ENCODE measurements around the gene MCM8. TPM values are rescaled to one million over a fixed set of nuclear protein-coding genes. Genes with fewer than 3 reads are reported as not detected.

The MCM8 gene
- total RNA-seq, 2 experiments from 2014 or later: 43.7 to 58.2 TPM

DNA sequence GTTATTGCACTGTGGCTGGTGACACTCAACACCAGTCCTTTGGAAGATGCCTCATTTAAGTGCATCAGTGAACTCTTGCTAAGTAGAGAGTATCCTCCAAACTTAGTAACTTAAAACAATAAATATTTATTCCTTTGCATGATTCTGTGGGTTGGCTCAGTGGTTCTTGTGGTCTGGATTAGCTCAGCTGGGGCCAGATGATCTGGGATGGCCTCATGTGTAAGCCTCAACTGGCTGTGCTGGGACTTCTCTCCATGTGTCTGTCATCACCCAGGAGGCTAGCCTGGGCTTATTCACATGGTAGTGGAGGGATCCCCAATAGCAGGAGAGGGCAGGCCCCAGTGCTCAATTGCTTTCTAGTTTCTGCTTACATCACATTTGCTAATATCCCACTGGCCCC, 95.1 kb downstream of the MCM8 start:
- H3K79me2 ChIP-seq (ENCODE audit: insufficient read depth, low read depth, low read length): no peaks in the 10 kb centered on the region
- DNase-seq (ENCODE audit: low spot score): no peak
- H3K4me3 ChIP-seq (ENCODE audit: low read depth, low read length, poor library complexity, severe bottlenecking): no peak overlapping the region
- TF ChIP-seq CTCF (conservative IDR thresholded peaks at IDR 0.05; ENCODE audit: low read length): no peak
- TF ChIP-seq EZH2phosphoT487 (IDR thresholded peaks at IDR 0.05; ENCODE audit: borderline replicate concordance, low read depth, low read length): no peak
- CTCF ChIA-PET (ENCODE audit: unreplicated experiment): no interaction called here
- no peaks in the 10 kb centered on the region for H4K20me1 ChIP-seq (ENCODE audit: insufficient read depth, low read length)
- H2AFZ ChIP-seq (ENCODE audit: low read length): no peak overlapping the region
- H3K9me3 ChIP-seq (ENCODE audit: low read length): no peaks in the 10 kb centered on the region
- BruUV-seq (replicated peaks): no TSS peak
- H3K9me2 ChIP-seq (ENCODE audit: insufficient read depth, low read length): no peaks in the 10 kb centered on the region
- POLR2A ChIA-PET: no interaction called here
- intact Hi-C loops (cut with micrococcal nuclease; ENCODE audit: unreplicated experiment): no loop called here
- H3K4me1 ChIP-seq (ENCODE audit: insufficient read depth, low read length, poor library complexity, severe bottlenecking): no peaks in the 10 kb centered on the region
- H3K27ac ChIP-seq (ENCODE audit: low read depth, low read length, poor library complexity, severe bottlenecking): no peak overlapping the region
- no peak overlapping the region for H3K4me2 ChIP-seq (ENCODE audit: low read length)
- H3K36me3 ChIP-seq (ENCODE audit: insufficient read depth, low read length): peaks cover 18% of the 10 kb centered on the region

- H3K4me1 ChIP-seq (ENCODE audit: insufficient read depth, low read length, poor library complexity, severe bottlenecking): no peaks in the 10 kb centered on the region
- DNase-seq (ENCODE audit: low spot score): no peak
- no peaks in the 10 kb centered on the region for H3K9me3 ChIP-seq (ENCODE audit: low read length)
- no peaks in the 10 kb centered on the region for H3K9me2 ChIP-seq (ENCODE audit: insufficient read depth, low read length)
- H3K4me3 ChIP-seq (ENCODE audit: low read depth, low read length, poor library complexity, severe bottlenecking): no peak overlapping the region
- ChIA-PET POLR2A (interaction anchor here (0.7 kb wide), 1 partner anchor 42 kb away, joined by 3 read pairs; no protein-coding TSS in a partner anchor), CTCF (ENCODE audit: unreplicated experiment) (no interaction called here)
- H3K36me3 ChIP-seq (ENCODE audit: insufficient read depth, low read length): 0 out of 2 replicates have a peak, but pooled peaks cover 9% of the 10 kb centered on the region
- TF ChIP-seq EZH2phosphoT487 (IDR thresholded peaks at IDR 0.05; ENCODE audit: borderline replicate concordance, low read depth, low read length): no peak
- BruUV-seq (replicated peaks): no TSS peak
- intact Hi-C loops (cut with micrococcal nuclease; ENCODE audit: unreplicated experiment): no loop called here
- no peak overlapping the region for H3K4me2 ChIP-seq (ENCODE audit: low read length)
- no peak overlapping the region for H2AFZ ChIP-seq (ENCODE audit: low read length)
- H3K79me2 ChIP-seq (ENCODE audit: insufficient read depth, low read depth, low read length): no peaks in the 10 kb centered on the region
- H3K27ac ChIP-seq (ENCODE audit: low read depth, low read length, poor library complexity, severe bottlenecking): no peak overlapping the region
- no peaks in the 10 kb centered on the region for H4K20me1 ChIP-seq (ENCODE audit: insufficient read depth, low read length)
Observed at GRCh38 chr20:6046432-6046831, 96.0 kb downstream of the MCM8 start.

DNA sequence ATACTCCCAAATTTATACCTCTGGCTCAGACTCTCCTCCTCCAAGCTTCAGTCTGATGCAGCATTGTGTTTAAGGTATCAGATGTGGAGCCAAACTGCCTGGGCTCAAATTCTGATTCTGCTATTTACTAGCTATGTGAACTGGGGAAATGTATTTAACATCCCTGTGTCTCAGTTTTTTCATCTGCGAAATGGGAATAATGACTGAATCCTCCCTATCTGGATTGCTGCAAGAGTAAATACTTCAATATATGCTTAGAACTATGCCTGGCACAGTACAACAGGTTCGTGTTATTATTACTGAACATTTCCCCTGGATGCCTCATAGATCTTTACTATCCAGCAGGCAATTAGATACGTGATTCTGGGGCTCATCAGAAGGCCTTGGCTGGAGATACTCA, 97.9 kb downstream of the MCM8 start:
- ChIA-PET CTCF (ENCODE audit: unreplicated experiment) (no interaction called here), POLR2A (no interaction called here)
- Histone ChIP-seq H2AFZ (ENCODE audit: low read length) (no peak overlapping the region), H3K79me2 (ENCODE audit: insufficient read depth, low read depth, low read length) (no peaks in the 10 kb centered on the region), H3K9me2 (ENCODE audit: insufficient read depth, low read length) (no peaks in the 10 kb centered on the region), H3K4me3 (ENCODE audit: low read depth, low read length, poor library complexity, severe bottlenecking) (no peak overlapping the region), H3K27ac (ENCODE audit: low read depth, low read length, poor library complexity, severe bottlenecking) (no peak overlapping the region), H3K36me3 (ENCODE audit: insufficient read depth, low read length) (no peaks in the 10 kb centered on the region), H3K9me3 (ENCODE audit: low read length) (no peaks in the 10 kb centered on the region), H3K4me2 (ENCODE audit: low read length) (no peak overlapping the region), H4K20me1 (ENCODE audit: insufficient read depth, low read length) (no peaks in the 10 kb centered on the region), H3K4me1 (ENCODE audit: insufficient read depth, low read length, poor library complexity, severe bottlenecking) (no peaks in the 10 kb centered on the region)
- DNase-seq (ENCODE audit: low spot score): no peak
- no TSS peak for BruUV-seq (replicated peaks)
- intact Hi-C loops (cut with micrococcal nuclease; ENCODE audit: unreplicated experiment): no loop called here
- TF ChIP-seq CTCF (conservative IDR thresholded peaks at IDR 0.05; ENCODE audit: low read length): no peak
- no peak for TF ChIP-seq EZH2phosphoT487 (IDR thresholded peaks at IDR 0.05; ENCODE audit: borderline replicate concordance, low read depth, low read length)

Small RNA genes within 50 kb of the gene (small RNA-seq; reads per million reads assigned to genes)
- not detected for gene RF00019
- not detected for gene RN7SL498P

Other genes starting within 250 kb of the MCM8 start
- 19.4 and 29.6 TPM in 2 replicates for gene SHLD1, start 200.3 kb upstream of the MCM8 start, total RNA-seq (2014; rRNA removed; shearing (Covaris generic))
- gene SHLD1, start 200.3 kb upstream of the MCM8 start, total RNA-seq (2022): 31.2 and 31.5 TPM in 2 replicates
- not detected in 2 replicates for gene CHGB, start 39.1 kb upstream of the MCM8 start, total RNA-seq (2014; rRNA removed; shearing (Covaris generic))
- 0.17 TPM in 1 of 2 replicates, not detected in the other for gene CHGB, start 39.1 kb upstream of the MCM8 start, total RNA-seq (2022)
- 22.5 and 26.4 TPM in 2 replicates for gene TRMT6, start 119 bp upstream of the MCM8 start, total RNA-seq (2014; rRNA removed; shearing (Covaris generic))
- gene TRMT6, start 119 bp upstream of the MCM8 start, total RNA-seq (2022): 25.6 and 29.5 TPM in 2 replicates
- 25.9 and 45.6 TPM in 2 replicates for gene CRLS1, start 55.5 kb downstream of the MCM8 start, total RNA-seq (2014; rRNA removed; shearing (Covaris generic))
- 36.1 and 44.9 TPM in 2 replicates for gene CRLS1, start 55.5 kb downstream of the MCM8 start, total RNA-seq (2022)
- gene LRRN4, start 103.4 kb downstream of the MCM8 start, total RNA-seq (2014; rRNA removed; shearing (Covaris generic)): not detected in 2 replicates
- gene LRRN4, start 103.4 kb downstream of the MCM8 start, total RNA-seq (2022): not detected in 2 replicates
- gene FERMT1, start 172.4 kb downstream of the MCM8 start, total RNA-seq (2014; rRNA removed; shearing (Covaris generic)): not detected in 2 replicates
- not detected in 2 replicates for gene FERMT1, start 172.4 kb downstream of the MCM8 start, total RNA-seq (2022)

Data from OCI-LY7 (cell line).